SK-N-SH treated with all-trans-retinoic acid at 6 μM for 48 hours (cell line): ENCODE data around the gene S100PBP.

Experiments
- ARNTL ChIP-seq: fragments of 450-650 bp; formaldehyde crosslinking; IDR thresholded peaks from 2 replicates; pipeline ENCODE4 v1.5.0; 2020; ENCODE audit warnings: low read depth, mild to moderate bottlenecking, moderate library complexity, borderline replicate concordance
- CSDC2 ChIP-seq: fragments of 250-450 bp; sonication (Bioruptor Pico); IDR thresholded peaks from 2 replicates; pipeline ENCODE4 v1.5.0; 2020; ENCODE audit warnings: mild to moderate bottlenecking, moderate library complexity
- PATZ1 ChIP-seq: fragments of 250-450 bp; sonication (Bioruptor Pico); IDR thresholded peaks from 2 replicates; pipeline ENCODE4 v1.8.0; 2020; ENCODE audit warnings: mild to moderate bottlenecking, moderate library complexity, borderline replicate concordance
- TCF4 ChIP-seq: fragments of 250-450 bp; sonication (Bioruptor Pico); IDR thresholded peaks from 2 replicates; pipeline ENCODE4 v1.8.0; 2021; ENCODE audit warnings: mild to moderate bottlenecking, moderate library complexity, borderline replicate concordance
- ZFP30 ChIP-seq: fragments of 450-650 bp; formaldehyde crosslinking; IDR thresholded peaks from 2 replicates; pipeline ENCODE4 v1.5.0; 2022; ENCODE audit warnings: mild to moderate bottlenecking, moderate library complexity

- TF ChIP-seq PATZ1 (CRISPR knock-in tag): no peak
- no peak for TF ChIP-seq ZFP30
- no peak for TF ChIP-seq TCF4 (CRISPR knock-in tag)
- no peak for TF ChIP-seq ARNTL (CRISPR knock-in tag)
- no peak for TF ChIP-seq CSDC2 (CRISPR knock-in tag)
Observed at GRCh38 chr1:32900371-32900955, 83.0 kb downstream of the S100PBP start.
